Amygdala (tissue), 56 donors: ENCODE results near the gene ZNF785.
"Not testable (repeated sequence)": the region's sequence is repeated elsewhere in the genome, so short reads cannot be mapped to it uniquely, and the experiment has no call there.

Source experiments
- DNase-seq, 56 donors: peaks; one replicate each; lab custom pipeline; 2025; lab: John Stamatoyannopoulos, UW

The ZNF785 gene

DNA sequence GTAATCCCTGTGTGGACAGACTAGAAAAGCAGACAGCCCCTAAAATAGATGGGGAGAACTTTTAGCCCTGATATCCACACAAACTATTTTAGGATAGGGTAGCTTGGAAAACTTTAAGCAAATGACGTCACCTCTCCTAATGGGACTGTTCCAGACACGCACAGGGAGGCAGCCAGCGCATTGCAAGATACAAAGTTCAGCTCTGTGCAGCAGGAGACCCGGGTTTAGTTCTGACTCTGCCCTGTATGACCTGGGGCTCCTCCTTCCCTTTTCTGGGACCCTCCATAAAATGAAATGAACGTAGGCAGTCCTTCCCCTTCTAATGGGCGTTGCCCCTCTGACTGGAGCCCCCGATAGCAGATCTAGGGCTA, 18.4 kb upstream of the ZNF785 start:
- no peak for DNase-seq

DNA sequence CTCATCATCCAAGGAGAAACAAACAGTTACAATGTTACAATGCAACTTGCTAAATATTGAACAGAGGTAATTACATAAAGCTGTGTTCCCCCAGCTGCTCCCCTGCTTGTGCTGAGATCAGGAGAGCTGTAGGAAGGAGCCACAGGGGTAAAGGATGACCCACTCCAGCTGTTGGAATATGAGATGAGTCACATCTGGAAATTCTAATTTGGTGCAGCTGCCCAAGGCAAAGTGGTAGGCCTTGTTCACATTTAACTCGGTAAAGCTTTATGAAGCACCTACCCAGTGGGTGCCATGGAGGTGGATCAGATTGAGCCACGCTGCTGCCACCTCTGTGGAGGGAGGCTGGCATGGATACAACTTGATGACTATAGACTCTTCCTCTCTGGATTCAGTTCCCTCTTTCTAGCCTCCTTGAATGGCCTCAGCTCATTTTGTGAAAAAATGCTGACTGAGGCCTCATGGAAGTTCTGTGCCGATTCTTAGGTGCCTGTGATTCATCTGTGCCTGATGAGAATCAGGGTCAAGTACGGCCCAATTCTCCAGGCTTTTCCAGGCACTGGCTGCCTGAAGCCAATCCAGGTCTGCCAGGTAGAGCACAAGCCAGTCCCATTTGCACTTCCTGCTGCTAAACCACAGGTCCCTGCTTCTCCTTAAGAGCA, 17.2 kb upstream of the ZNF785 start:
- DNase-seq, result peak in 1 of 56 donors; percentile 23

DNA sequence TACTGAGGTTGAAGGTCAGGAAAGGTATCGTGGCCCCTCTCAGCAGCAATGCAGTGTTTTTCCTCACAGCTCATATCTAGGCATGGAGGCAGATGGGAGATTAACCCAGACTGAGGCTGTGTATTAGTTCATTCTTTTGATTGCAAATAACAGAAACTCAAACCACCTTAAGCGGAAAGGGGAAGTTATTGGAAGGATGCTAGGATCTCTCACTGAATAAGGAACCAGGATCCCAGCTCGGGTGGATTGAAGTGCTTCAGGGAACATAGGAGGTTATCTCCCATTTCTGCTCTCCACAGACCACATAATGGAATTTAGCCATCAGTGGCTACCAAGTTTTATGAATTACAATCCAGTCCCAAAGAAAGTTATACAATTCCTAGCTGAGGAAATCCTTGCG, 16.5 kb upstream of the ZNF785 start:
- no peak for DNase-seq

DNA sequence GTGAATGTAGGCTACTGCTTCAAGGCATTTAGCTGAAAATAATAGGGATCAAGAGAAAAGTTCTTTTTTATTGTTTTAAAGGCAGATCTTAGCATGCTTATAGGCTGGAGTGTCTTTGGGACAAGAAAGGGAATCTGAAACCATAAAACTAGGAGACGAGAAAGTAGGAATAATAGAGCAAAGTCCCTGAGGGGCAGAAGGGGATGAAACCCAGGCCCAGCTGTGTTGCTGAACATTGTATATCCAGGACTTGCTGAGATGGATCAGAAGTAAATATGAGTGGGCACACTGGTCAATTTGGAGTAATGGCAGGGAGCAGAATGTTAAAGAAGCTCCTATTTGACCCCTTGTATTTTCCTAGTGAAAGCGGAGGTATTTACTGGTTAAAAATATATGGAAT, 15.4 kb upstream of the ZNF785 start:
- no peak for DNase-seq

DNA sequence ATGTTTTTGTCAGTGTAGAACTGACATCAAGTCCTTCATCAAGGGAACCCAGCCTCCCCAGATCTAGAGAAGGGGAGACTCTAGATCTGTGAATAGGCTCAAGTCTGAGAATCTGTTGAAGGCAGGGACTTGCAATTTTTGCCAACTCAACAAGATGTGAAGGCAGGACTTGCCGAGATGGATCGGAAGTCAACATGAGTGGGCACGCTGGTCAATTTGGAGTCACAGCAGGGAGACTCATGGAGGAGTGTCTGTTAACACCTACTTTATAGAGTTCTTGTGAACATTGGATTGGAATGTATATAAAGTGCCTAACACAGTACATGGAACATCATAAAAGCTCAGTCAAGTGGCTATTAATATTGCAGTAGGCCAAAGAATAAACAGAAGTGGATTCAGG, 14.7 kb upstream of the ZNF785 start:
- no peak for DNase-seq

DNA sequence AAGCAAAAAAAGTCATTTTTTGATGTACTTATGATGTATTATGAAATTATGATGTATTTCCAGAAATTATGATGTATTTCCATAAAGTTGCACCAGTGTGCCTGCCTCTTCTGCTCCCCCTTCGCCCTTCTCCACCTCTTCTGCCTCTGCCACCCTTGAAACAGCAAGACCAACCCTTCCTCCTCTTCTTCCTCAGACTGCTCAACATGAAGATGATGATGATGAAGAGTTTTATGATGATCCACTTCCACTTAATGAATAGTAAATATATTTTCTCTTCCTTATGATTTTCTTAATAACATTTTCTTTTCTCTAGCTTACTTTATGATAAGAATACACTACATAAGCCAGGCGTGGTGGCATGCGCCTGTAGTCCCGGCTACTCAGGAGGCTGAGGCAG, 7.4 kb upstream of the ZNF785 start:
- no peak for DNase-seq

DNA sequence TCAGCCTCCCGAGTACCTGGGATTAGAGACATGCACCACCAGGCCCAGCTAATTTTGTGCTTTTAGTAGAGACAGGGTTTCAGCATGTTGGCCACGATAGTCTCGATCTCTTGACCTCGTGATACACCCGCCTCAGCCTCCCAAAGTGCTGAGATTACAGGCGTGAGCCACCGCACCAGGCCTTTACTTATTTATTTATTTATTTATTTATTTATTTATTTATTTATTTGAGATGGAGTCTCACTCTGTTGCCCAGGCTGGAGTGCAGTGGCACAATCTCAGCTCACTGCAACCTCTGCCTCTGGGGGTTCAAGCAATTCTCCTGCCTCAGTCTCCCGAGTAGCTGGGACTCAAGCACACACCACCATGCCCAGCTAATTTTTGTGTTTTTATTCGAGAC, 5.4 kb upstream of the ZNF785 start:
- not testable (repeated sequence) for DNase-seq

DNA sequence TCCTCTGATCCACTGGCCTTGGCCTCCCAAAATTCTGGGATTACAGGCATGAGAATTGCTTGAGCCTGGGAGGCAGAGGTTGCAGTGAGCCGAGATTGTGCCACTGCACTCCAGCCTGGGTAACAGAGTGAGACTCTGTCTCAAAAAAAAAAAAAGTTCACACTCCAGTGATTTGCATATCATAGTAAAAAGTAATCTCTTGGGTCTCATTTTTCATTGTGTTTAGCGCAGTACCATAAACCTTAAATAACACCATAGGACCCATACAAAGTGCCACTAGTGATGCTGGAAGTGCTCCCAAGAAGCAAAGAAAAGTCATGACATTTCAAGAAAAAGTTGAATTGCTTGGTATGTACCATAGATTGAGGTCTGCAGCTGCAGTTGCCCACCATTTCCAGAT, 4.1 kb upstream of the ZNF785 start:
- not testable (repeated sequence) for DNase-seq

DNA sequence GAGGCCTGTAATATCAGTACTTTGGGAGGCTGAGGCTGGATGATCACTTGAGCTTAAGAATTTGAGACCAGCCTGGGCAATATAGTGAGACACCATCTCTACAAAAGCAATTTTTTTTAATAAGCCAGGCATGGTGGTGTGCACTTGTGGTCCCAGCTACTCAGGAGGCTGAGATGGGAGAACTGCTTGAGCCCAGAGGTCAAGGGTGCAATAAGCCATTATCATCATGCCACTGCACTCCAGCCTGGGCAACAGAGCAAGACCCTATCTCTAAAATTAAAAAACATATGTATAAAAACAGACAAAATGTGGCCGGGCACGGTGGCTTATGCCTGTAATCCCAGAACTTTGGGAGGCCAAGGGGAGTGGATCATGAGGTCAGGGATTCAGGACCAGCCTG, 3.2 kb upstream of the ZNF785 start:
- no peak for DNase-seq

DNA sequence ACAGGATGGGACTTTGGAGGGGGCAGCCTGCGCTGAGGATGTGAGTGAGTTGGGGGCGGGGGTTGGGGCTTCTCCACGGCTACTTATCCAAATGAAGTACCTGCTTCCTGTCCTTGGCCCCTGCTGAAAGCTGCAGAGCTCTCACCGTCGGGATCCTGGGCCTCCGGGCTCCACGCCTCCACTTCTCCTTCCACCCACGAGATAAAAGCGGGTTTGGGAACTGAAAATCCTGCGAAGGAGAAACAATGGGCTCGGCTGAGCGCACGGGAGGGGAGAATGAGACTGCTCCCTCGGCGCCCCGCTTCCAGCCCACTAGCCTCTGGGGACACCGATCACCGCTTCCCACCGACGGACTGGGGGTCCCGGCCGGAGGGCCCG, 486 bp downstream of the ZNF785 start:
- DNase-seq, result peak in 2 of 56 donors; percentile 29 to 47

DNA sequence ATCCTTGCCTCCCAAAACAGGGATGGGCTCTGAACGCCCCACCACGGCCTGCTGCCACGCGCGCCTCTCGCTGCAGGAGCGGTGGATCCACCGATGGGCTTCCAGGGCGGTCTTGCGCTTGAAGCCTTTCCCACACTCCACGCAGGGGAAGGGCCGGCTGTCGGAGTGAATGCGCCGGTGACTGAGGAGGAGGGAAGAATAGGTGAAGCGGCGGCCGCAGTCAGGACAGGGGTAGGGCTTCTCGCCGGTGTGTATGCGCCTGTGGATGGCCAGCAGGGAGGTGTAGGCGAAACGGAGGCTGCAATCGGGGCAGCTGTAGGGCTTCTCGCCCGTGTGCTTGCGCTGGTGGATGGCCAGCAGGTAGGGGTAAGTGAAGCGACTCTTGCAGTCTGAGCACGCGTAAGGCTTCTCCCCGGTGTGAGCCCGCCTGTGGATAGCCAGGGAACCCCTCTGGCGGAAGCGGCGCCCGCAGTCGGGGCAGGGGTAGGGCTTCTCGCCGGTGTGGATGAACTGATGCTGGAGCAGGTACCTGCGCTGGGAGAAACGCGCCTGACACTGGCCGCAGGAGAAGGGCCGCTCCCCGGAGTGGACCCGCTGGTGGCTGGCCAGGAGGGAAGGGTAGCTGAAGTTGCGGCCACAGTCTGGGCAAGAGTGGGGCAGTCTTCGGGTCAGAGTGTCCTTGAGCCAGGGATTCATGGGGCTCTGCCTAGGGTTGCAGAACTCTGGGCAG, 2.7 kb downstream of the ZNF785 start:
- no peak for DNase-seq

DNA sequence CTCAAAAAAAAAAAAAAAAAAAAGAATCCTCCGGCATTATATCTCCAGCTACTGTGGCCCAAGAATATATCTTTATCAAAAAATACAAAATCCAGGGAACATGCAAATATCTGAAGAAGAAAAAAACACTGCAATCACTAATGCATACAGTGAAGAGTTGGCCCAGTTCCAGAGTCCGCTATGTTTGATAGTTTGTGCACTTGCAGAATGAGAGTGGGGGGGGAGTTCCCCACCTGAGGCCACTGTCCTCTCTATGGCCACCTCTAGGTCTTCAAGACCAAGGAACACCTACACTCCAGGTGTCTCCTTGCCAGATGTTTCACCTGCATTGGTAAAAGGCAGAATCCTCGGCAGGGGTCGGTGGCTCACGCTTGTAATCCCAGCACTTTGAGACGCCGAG, 4.0 kb downstream of the ZNF785 start:
- no peak for DNase-seq

DNA sequence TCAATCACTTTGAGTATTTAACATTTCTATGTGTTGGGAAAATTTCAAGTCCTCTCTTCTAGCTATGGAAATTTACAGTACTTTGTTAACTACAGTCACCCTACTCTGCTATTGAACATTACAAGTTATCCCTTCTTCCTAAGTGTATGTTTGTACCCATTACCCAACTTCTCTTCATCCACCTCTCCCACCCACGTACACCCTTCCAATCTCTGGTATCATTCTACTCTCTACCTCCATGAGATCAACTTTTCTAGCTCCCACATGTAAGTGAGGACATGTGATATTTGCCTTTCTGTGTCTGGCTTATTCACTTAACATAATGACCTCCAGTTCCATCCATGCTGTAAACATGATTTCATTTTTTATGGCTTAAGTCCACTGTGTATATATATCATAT, 10.8 kb downstream of the ZNF785 start:
- no peak for DNase-seq

DNA sequence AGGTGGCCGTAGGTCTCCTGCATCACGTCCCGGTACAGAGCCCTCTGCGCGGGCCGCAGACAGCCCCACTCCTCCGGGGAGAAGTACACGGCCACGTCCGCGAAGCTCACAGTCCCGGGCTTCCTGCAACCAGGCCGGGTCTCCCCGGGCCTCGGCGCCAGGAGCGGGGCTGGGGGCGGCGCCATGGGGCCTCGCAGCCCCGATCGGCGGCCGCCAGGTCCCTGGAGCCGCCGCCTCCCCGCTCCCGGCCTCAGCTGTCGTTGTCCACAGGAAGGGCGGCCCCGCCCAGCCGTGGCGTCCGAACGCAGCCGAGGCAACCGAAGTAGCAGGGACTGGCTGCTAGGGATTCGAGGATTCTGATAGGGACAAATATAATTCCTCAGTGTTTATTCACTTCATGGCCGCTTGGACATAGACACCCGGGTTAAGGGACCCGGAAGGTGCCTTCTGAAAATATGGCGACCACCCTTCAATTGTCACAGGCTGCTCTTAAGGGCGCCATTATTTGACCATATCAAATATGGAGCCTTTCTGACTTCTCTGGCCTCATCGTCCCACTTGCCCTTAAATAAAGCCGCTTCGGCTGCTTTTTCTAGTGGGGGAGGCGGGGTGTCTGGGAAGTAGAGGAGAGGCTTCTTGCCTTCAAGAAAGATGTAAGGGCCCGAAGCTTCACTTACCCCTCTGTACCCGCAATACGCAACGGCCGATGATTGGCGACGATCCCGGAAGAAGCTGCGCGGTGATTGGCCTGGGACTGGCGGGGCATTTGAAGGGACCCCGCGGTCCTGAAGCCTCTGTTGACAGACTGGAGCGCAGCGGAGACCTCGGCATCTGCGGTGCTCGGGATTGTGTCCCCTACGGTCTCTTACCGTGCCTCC, 13.8 kb downstream of the ZNF785 start, which contains the start of gene ZNF688:
TSS of gene ZNF688 (minus strand) at position 270 of the 878 bp plus-strand sequence. CDS start at position 185, 85 bp downstream.
- DNase-seq, result peak; percentile 64 to 97 (median 92)

DNA sequence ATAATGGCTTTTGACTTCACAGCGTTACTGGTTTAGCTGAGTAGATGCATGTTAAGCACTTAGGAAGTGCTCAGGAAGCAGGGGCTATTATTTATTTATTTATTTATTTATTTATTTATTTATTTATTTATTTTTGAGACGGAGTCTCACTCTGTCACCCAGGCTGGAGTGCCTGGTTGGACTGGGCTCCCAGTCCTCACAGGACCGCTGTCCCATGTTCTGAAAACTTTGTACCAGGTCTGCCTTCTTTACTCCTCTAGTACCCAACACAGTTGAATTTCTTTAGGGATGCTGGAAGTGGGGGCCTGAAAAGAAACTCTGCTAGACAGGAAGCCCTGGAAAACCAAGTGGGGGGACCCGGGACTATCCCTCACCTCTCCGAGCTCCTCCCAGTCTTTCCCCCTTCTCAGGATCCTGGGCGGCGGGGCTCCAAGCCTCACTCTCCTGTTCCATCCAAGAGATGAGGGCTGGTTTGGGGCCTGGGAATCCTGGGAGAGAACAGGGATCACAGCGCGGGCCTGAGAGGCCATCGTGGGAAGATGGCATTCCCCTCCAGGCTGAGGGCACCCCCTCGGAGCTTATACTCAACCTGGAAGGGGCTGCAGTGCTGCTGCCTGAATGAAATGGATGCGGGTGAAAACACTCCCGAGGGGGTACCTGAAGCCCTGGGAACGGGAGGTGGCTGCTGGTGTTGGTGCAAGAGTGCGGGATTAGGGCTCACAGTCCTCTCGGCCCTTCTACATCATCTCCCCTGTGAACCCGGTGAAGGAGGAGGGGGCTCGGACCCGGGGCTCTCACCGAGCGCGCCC, 14.7 kb downstream of the ZNF785 start:
- peak in 20 of 56 donors; percentile 12 to 70 (median 42) for DNase-seq

DNA sequence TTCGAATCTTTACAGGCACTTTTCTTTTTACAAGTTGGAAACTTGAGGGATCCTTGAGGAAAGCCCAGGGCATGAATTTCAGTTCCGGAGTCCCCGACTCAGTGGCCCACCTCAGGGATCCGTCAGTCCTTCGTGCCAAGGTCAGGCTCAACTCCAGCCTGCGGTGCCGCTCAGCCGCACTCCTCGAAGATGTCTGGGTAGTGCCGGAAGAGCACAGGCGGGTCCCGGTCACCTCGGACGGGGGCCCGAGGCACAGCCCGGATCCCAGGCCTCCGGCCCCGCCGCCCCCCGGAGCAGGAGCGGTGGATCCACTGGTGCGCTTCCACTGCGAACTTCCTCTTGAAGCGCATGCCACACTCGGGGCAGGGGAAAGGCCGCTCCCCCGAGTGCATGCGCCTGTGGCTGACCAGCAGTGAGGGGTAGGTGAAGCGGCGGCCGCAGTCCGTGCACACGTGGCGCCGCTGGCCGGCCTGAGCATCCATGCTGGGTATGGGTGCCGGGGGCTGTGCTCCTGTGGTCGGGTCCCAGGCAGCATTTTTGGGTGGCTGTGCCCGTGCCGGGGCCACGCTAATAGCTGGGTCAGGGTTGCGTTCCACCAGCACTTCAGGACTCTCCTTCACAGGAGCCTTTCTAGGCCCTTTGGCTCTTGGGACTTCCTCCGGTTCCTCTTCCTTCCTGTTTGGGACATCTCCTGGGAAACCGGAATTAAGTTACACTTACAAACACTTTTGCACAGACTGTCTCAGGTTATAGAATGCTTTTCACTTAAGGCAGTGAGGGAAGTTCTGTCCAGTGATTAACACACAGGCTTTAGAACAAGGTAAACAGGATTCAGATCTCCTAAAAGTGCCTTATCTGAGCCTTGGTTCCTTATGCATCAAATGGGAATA, 15.5 kb downstream of the ZNF785 start:
- DNase-seq, result no peak

DNA sequence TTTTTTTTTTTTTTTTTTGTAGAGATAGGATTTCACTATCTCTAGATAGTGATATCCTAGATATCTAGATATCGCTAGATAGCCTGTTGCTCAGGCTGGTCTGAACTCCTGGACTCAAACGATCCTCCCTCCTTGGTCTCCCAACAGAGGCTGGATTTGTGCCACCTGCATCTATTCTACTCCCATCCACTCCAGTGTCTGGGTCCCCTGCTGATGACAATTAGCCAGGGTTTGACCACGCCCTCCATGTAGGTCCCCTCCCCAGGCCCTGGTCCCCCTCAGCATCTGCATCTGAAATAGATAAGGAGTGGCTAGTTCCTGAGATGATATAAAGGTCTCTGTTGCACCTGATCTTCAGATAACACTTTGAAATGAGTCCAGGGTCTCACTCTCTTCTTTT, 16.2 kb downstream of the ZNF785 start:
- no peak for DNase-seq

DNA sequence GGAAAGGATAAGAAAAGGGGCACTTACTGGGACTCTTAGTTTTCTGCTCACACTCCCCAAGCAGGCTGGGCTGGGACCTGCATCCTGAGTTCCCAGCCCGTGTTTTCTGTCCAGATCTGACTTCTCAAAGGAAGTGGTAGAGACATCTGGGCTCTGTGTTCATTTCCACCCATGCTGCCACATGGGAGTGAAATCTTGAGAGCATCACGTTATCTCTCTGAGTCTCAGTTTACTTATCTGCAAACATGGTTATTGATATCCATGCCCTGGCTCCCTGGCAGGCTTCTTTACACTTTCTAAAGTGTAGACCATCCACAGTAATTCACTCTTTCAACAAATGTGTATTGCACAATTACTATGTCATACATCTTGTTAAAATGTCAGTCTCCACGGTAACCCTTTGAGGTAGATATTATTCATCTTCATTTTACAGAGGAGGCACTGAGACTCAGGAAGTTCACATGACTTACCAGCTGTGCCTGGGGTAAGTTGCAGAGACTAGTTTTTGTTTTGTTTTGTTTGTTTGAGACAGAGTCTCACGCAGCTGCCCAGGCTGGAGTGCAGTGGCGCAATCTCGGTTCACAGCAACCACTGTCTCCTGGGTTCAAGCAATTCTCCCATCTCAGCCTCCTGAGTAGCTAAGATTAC, 17.4 kb downstream of the ZNF785 start:
- DNase-seq, result no peak
